GM19467 (cell line): ENCODE results near the gene SRMS.
"Not testable (repeated sequence)": the region's sequence is repeated elsewhere in the genome, so short reads cannot be mapped to it uniquely, and the experiment has no call there.

Source experiments
- ATAC-seq: cut with Tn5 transposase; IDR thresholded peaks from one replicate; pipeline ENCODE4 v1.9.1; 2021; ENCODE audit warnings: mild to moderate bottlenecking, moderate library complexity; ENCODE audit not compliant: unreplicated experiment

SRMS gene

GRCh38 chr20:63525185-63525584, 22.4 kb downstream of the SRMS start:
- no peak for ATAC-seq

- no peak for ATAC-seq
Observed at GRCh38 chr20:63522981-63523611, 24.5 kb downstream of the SRMS start.

- no peak for ATAC-seq
Observed at GRCh38 chr20:63522091-63522868, 25.3 kb downstream of the SRMS start.

- ATAC-seq = no peak
Observed at GRCh38 chr20:63521602-63522001, 25.9 kb downstream of the SRMS start.

GRCh38 chr20:63520934-63521601, 26.5 kb downstream of the SRMS start:
- peak; percentile 34 for ATAC-seq

GRCh38 chr20:63520504-63520933, 27.0 kb downstream of the SRMS start, which contains the start of gene PPDPF:
Gene PPDPF (plus strand): TSS chr20:63520765. CDS start chr20:63521309, 544 bp downstream.
- peak; percentile 55 for ATAC-seq

- ATAC-seq = peak; percentile 34
Observed at GRCh38 chr20:63519668-63520503, 27.7 kb downstream of the SRMS start.

- no peak for ATAC-seq
Observed at GRCh38 chr20:63518946-63519667, 28.4 kb downstream of the SRMS start.

GRCh38 chr20:63518351-63518861, 29.1 kb downstream of the SRMS start:
- ATAC-seq = no peak

- no peak for ATAC-seq
Observed at GRCh38 chr20:63517376-63518309, 29.9 kb downstream of the SRMS start.

GRCh38 chr20:63514520-63514919, 33.0 kb downstream of the SRMS start:
- ATAC-seq = not testable (repeated sequence)

- no peak for ATAC-seq
Observed at GRCh38 chr20:63513207-63513606, 34.3 kb downstream of the SRMS start.

GRCh38 chr20:63509088-63509564, 38.4 kb downstream of the SRMS start:
- ATAC-seq = no peak

GRCh38 chr20:63508072-63508768, 39.3 kb downstream of the SRMS start:
- ATAC-seq = no peak

- ATAC-seq = no peak
Observed at GRCh38 chr20:63507083-63507743, 40.3 kb downstream of the SRMS start.

GRCh38 chr20:63505723-63506122, 41.8 kb downstream of the SRMS start:
- ATAC-seq = no peak

GRCh38 chr20:63505281-63505680, 42.3 kb downstream of the SRMS start:
- no peak for ATAC-seq

- no peak for ATAC-seq
Observed at GRCh38 chr20:63504642-63505041, 42.9 kb downstream of the SRMS start.
